Body of pancreas (tissue), 4 donors: Measurements from ENCODE around the gene ADSS1.

Source experiments
- POLR2A ChIP-seq, 3 donors: fragments of 450-650 bp; IDR thresholded peaks; one replicate each; pipeline ENCODE4 v1.6.1; 2016; ENCODE audit warnings: antibody characterized with exemption in 3 of 3, mild to moderate bottlenecking in 2 of 3
- TF ChIP-seq, protein P1 (sequence below), 7 experiments: fragments of 450-650 bp in 4 of 7; fragments of 200-600 bp in 3 of 7; sonication (generic) in 3 of 7; IDR thresholded peaks; one replicate each; pipeline ENCODE4 v1.5.1; 2016 to 2019; ENCODE audit warnings: antibody characterized with exemption in 7 of 7

GRCh38 chr14:104767634-104767918 lies 43.5 kb downstream of the ADSS1 start:
- no peak for TF ChIP-seq POLR2A (IDR thresholded peaks at IDR 0.05)
- TF ChIP-seq, protein P1, sequence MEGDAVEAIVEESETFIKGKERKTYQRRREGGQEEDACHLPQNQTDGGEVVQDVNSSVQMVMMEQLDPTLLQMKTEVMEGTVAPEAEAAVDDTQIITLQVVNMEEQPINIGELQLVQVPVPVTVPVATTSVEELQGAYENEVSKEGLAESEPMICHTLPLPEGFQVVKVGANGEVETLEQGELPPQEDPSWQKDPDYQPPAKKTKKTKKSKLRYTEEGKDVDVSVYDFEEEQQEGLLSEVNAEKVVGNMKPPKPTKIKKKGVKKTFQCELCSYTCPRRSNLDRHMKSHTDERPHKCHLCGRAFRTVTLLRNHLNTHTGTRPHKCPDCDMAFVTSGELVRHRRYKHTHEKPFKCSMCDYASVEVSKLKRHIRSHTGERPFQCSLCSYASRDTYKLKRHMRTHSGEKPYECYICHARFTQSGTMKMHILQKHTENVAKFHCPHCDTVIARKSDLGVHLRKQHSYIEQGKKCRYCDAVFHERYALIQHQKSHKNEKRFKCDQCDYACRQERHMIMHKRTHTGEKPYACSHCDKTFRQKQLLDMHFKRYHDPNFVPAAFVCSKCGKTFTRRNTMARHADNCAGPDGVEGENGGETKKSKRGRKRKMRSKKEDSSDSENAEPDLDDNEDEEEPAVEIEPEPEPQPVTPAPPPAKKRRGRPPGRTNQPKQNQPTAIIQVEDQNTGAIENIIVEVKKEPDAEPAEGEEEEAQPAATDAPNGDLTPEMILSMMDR (IDR thresholded peaks at IDR 0.05), result no peak
